Neural cell (in vitro differentiated cells): ENCODE measurements around the gene PHYHIPL. TPM values are rescaled to one million over a fixed set of nuclear protein-coding genes. Genes with fewer than 3 reads are reported as not detected.
A peak's percentile ranks its signal among the peaks of the same experiment; 100 is the strongest.

Experiments
- H2AFZ ChIP-seq: fragments of 200-600, 300-800 bp; sonication (generic), shearing (Covaris generic); 2 replicates; pipeline ENCODE4 v1.6.0; 2014; ENCODE audit warnings: low read depth, mild to moderate bottlenecking, antibody characterized with exemption, low read length, moderate library complexity
- H3F3A ChIP-seq: fragments of 200-600 bp; shearing (Covaris generic); 2 replicates; pipeline ENCODE4 v1.6.1; 2016; ENCODE audit warnings: mild to moderate bottlenecking, moderate library complexity, mixed read lengths, antibody characterized with exemption, low read length; ENCODE audit not compliant: insufficient read depth, poor library complexity, severe bottlenecking
- H3K27ac ChIP-seq: fragments of 200-600, 300-800 bp; sonication (generic), shearing (Covaris generic); 2 replicates; pipeline ENCODE4 v1.5.1; 2014; ENCODE audit warnings: mild to moderate bottlenecking, low read length, moderate library complexity
- H3K27me3 ChIP-seq: fragments of 300-800, 200-600 bp; sonication (generic), shearing (Covaris generic); 2 replicates; pipeline ENCODE4 v1.6.0; 2014; ENCODE audit warnings: mild to moderate bottlenecking, low read depth, low read length, moderate library complexity; ENCODE audit not compliant: insufficient read depth
- H3K36me3 ChIP-seq: fragments of 300-800, 200-600 bp; sonication (generic), shearing (Covaris generic); 2 replicates; pipeline ENCODE4 v1.5.1; 2014; ENCODE audit warnings: mild to moderate bottlenecking, antibody characterized with exemption, low read length, moderate library complexity; ENCODE audit not compliant: insufficient read depth
- H3K4me2 ChIP-seq: fragments of 300-800, 200-600 bp; sonication (generic), shearing (Covaris generic); 2 replicates; pipeline ENCODE4 v1.6.0; 2014; ENCODE audit warnings: mild to moderate bottlenecking, low read length
- H3K4me3 ChIP-seq: fragments of 300-800, 200-600 bp; sonication (generic), shearing (Covaris generic); 2 replicates; pipeline ENCODE4 v1.5.1; 2014; ENCODE audit warnings: mild to moderate bottlenecking, low read length, moderate library complexity
- H3K79me2 ChIP-seq: fragments of 200-600 bp; shearing (Covaris generic); replicated peaks from 2 replicates; pipeline ENCODE4 v1.6.0; 2014; ENCODE audit warnings: mild to moderate bottlenecking, low read length, moderate library complexity; ENCODE audit not compliant: insufficient read depth
- H3K9ac ChIP-seq: fragments of 300-800, 200-600 bp; sonication (generic), shearing (Covaris generic); 2 replicates; pipeline ENCODE4 v1.6.1; 2016; ENCODE audit warnings: mild to moderate bottlenecking, low read length, mixed read lengths
- H3K9me2 ChIP-seq: fragments of 200-600 bp; shearing (Covaris generic); 2 replicates; pipeline ENCODE4 v1.6.1; 2016; ENCODE audit warnings: mild to moderate bottlenecking, low read length, mixed read lengths; ENCODE audit not compliant: insufficient read depth
- H3K9me3 ChIP-seq: fragments of 200-600, 300-800 bp; sonication (generic), shearing (Covaris generic); 2 replicates; pipeline ENCODE4 v1.6.1; 2016; ENCODE audit warnings: mild to moderate bottlenecking, mixed run types, low read length, moderate library complexity, mixed read lengths
- H4K20me1 ChIP-seq: fragments of 200-600 bp; shearing (Covaris generic); 2 replicates; pipeline ENCODE4 v1.6.1; 2016; ENCODE audit warnings: mild to moderate bottlenecking, mixed run types; ENCODE audit not compliant: insufficient read depth
- EP300 ChIP-seq: fragments of 450-650 bp; conservative IDR thresholded peaks from 2 replicates; pipeline ENCODE4 v1.6.1; 2014; ENCODE audit warnings: antibody characterized with exemption, mild to moderate bottlenecking, moderate library complexity; ENCODE audit not compliant: poor library complexity, severe bottlenecking
- EZH2 ChIP-seq: fragments of 200-600, 300-800 bp; shearing (Covaris generic), sonication (generic); IDR thresholded peaks from 2 replicates; pipeline ENCODE4 v1.6.1; 2014; ENCODE audit warnings: antibody characterized with exemption, low read length, borderline replicate concordance, mild to moderate bottlenecking; ENCODE audit not compliant: insufficient read depth, poor library complexity, severe bottlenecking
- RAD21 ChIP-seq: fragments of 450-650 bp; conservative IDR thresholded peaks from 2 replicates; pipeline ENCODE4 v1.6.1; 2014; ENCODE audit warnings: antibody characterized with exemption, mild to moderate bottlenecking, moderate library complexity
- SMC3 ChIP-seq: fragments of 450-650 bp; conservative IDR thresholded peaks from 2 replicates; pipeline ENCODE4 v1.6.1; 2014; ENCODE audit warnings: antibody characterized with exemption, mild to moderate bottlenecking, moderate library complexity; ENCODE audit not compliant: poor library complexity
- TAF1 ChIP-seq: IDR thresholded peaks from 2 replicates; pipeline ENCODE4 v1.6.1; 2012; ENCODE audit warnings: low read depth
- polyA plus RNA-seq: library from polyadenylated mRNA; depleted of rRNA; stranded (reverse); fragments of >200 nt; gene quantifications from 2 replicates; pipeline ENCODE4 v1.2.3, GENCODE V29; 2014
- TF ChIP-seq, protein P1 (sequence below): fragments of 450-650 bp; IDR thresholded peaks from 2 replicates; pipeline ENCODE4 v1.5.1; 2014; ENCODE audit warnings: antibody characterized with exemption, mild to moderate bottlenecking, moderate library complexity; ENCODE audit not compliant: poor library complexity, severe bottlenecking
- TF ChIP-seq, protein P2 (sequence below): IDR thresholded peaks from 2 replicates; pipeline ENCODE4 v1.6.1; 2012; ENCODE audit warnings: borderline replicate concordance

The PHYHIPL gene
- polyA plus RNA-seq, 1 donor from 2014 or later = 33.9 TPM

DNA sequence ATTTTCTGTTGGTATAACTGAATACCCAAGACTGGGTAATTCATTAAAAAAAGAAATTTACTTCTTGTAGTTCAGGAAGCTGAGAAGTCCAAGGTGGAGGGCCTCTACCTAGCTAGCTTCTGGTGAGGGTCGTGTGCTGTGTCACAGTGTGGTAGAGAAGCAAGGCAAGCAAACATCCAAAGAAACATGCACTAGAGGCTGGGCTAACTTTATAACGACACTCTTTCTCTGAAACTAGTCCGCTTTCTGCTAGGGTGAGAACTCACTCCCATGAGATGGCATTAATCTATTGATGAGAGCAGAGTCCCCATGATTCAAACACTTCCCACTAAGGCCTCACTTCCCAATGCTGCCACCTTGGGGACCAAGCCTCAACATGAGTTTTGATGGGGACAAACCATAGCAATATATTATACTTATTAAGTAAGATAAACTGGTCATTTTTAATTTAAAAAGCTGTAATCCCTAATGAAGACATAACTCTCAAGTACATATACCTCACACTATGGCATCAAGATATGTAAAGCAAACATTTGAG is 50.8 kb downstream of the PHYHIPL start:
- Histone ChIP-seq H4K20me1 (no peaks in the 10 kb centered on the region), H3K9me2 (no peaks in the 10 kb centered on the region), H3K36me3 (no peaks in the 10 kb centered on the region), H2AFZ (no peak overlapping the region), H3K79me2 (peaks cover 67% of the 10 kb centered on the region), H3F3A (peaks cover 4% of the 10 kb centered on the region), H3K27ac (no peak overlapping the region), H3K9ac (no peak overlapping the region), H3K27me3 (no peaks in the 10 kb centered on the region), H3K4me2 (no peak overlapping the region), H3K4me3 (no peak overlapping the region), H3K9me3 (no peaks in the 10 kb centered on the region)
- TF ChIP-seq EZH2 = no peak
- TF ChIP-seq SMC3 = no peak
- TF ChIP-seq, protein P1, sequence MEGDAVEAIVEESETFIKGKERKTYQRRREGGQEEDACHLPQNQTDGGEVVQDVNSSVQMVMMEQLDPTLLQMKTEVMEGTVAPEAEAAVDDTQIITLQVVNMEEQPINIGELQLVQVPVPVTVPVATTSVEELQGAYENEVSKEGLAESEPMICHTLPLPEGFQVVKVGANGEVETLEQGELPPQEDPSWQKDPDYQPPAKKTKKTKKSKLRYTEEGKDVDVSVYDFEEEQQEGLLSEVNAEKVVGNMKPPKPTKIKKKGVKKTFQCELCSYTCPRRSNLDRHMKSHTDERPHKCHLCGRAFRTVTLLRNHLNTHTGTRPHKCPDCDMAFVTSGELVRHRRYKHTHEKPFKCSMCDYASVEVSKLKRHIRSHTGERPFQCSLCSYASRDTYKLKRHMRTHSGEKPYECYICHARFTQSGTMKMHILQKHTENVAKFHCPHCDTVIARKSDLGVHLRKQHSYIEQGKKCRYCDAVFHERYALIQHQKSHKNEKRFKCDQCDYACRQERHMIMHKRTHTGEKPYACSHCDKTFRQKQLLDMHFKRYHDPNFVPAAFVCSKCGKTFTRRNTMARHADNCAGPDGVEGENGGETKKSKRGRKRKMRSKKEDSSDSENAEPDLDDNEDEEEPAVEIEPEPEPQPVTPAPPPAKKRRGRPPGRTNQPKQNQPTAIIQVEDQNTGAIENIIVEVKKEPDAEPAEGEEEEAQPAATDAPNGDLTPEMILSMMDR = no peak

DNA sequence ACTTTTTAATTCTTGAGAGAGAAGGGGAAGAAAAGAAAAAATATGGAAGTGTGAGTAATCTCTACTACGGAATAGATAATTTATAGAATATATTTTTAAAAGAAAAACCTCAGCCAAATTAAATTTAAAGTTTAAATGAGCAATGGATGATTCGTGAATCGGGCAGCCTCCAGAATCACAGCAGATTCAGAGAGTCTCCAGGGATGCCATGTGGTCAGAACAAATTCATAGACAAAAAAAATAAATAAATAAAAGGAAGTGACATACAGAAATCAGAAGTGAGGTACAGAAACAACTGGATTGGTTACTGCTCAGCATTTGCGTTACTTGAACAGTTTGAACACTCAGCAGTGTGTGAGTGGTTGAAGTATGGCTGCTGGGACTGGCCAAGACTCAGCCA is 53.0 kb downstream of the PHYHIPL start:
- Histone ChIP-seq H3K36me3 (no peaks in the 10 kb centered on the region), H3K9ac (no peak overlapping the region), H3K27me3 (no peaks in the 10 kb centered on the region), H3F3A (peaks cover 4% of the 10 kb centered on the region), H2AFZ (no peak overlapping the region), H4K20me1 (no peaks in the 10 kb centered on the region), H3K4me2 (no peak overlapping the region), H3K27ac (no peak overlapping the region), H3K4me3 (no peak overlapping the region), H3K9me3 (no peaks in the 10 kb centered on the region), H3K9me2 (no peaks in the 10 kb centered on the region), H3K79me2 (peaks cover 61% of the 10 kb centered on the region)
- TF ChIP-seq EP300 (no peak), EZH2 (no peak), TAF1 (no peak), SMC3 (no peak)

DNA sequence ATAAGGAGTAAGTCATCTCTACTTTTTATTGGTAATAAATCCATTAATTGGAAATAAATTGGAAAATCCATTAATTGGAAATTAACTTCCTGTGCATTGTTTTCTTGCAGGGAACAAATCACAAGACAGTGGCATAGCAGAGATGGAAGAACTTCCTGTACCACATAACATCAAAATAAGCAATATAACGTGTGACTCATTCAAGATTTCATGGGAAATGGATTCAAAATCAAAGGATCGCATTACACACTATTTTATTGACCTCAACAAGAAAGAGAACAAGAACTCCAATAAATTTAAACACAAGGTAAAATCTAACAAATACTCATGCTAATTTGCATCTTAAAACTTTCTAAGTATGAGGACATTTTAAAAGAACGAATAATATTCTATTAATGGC is 57.8 kb downstream of the PHYHIPL start:
- H3K9ac ChIP-seq = no peak overlapping the region
- no peak overlapping the region for H3K4me2 ChIP-seq
- H3K79me2 ChIP-seq = peaks cover 36% of the 10 kb centered on the region
- no peak overlapping the region for H3K4me3 ChIP-seq
- H3K27ac ChIP-seq = no peak overlapping the region
- H3K9me3 ChIP-seq = no peaks in the 10 kb centered on the region
- H3K36me3 ChIP-seq = peaks cover 6% of the 10 kb centered on the region
- no peaks in the 10 kb centered on the region for H3K9me2 ChIP-seq
- H4K20me1 ChIP-seq = no peaks in the 10 kb centered on the region
- no peak overlapping the region for H2AFZ ChIP-seq
- no peaks in the 10 kb centered on the region for H3F3A ChIP-seq
- no peaks in the 10 kb centered on the region for H3K27me3 ChIP-seq
- no peak for TF ChIP-seq SMC3
- TF ChIP-seq EP300 = no peak
- TF ChIP-seq RAD21 = no peak

DNA sequence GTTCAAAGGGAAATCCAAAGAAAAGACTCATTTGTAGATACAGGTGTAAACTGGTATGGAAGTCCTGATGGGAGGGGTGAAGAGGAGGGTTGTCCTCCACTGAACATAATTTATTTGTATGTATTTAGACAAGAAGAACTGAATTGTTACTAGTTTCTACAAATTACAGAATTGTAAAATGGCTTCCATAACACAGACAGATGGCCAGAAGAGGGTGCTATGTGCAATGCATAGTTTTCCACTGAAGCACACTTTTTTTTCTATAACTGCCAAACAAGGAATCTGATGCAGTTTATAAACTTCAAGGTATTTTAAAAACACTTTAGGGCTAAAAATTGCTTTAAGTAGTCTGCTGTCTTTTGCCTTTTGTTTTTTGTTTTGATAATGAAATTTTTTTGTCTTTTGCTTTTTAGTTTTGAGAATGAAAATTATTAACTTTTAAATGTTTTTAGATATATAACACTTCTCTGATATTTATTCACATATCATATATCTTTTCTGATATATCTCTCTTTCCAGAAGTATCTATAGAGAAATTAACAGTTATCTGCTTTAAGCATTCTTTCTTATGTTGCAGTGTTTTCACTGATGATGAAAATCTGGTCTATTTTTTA is 58.5 kb downstream of the PHYHIPL start:
- Histone ChIP-seq H3K27ac (no peak overlapping the region), H3K36me3 (peaks cover 6% of the 10 kb centered on the region), H3K9me3 (no peaks in the 10 kb centered on the region), H3K27me3 (no peaks in the 10 kb centered on the region), H3F3A (no peaks in the 10 kb centered on the region), H2AFZ (no peak overlapping the region), H3K4me2 (no peak overlapping the region), H3K9me2 (no peaks in the 10 kb centered on the region), H3K9ac (no peak overlapping the region), H4K20me1 (no peaks in the 10 kb centered on the region), H3K4me3 (no peak overlapping the region), H3K79me2 (peaks cover 29% of the 10 kb centered on the region)
- TF ChIP-seq SMC3 (peak; percentile 74), TAF1 (no peak), EZH2 (no peak), RAD21 (peak; percentile 68)
- TF ChIP-seq, protein P2, sequence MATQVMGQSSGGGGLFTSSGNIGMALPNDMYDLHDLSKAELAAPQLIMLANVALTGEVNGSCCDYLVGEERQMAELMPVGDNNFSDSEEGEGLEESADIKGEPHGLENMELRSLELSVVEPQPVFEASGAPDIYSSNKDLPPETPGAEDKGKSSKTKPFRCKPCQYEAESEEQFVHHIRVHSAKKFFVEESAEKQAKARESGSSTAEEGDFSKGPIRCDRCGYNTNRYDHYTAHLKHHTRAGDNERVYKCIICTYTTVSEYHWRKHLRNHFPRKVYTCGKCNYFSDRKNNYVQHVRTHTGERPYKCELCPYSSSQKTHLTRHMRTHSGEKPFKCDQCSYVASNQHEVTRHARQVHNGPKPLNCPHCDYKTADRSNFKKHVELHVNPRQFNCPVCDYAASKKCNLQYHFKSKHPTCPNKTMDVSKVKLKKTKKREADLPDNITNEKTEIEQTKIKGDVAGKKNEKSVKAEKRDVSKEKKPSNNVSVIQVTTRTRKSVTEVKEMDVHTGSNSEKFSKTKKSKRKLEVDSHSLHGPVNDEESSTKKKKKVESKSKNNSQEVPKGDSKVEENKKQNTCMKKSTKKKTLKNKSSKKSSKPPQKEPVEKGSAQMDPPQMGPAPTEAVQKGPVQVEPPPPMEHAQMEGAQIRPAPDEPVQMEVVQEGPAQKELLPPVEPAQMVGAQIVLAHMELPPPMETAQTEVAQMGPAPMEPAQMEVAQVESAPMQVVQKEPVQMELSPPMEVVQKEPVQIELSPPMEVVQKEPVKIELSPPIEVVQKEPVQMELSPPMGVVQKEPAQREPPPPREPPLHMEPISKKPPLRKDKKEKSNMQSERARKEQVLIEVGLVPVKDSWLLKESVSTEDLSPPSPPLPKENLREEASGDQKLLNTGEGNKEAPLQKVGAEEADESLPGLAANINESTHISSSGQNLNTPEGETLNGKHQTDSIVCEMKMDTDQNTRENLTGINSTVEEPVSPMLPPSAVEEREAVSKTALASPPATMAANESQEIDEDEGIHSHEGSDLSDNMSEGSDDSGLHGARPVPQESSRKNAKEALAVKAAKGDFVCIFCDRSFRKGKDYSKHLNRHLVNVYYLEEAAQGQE = no peak
- TF ChIP-seq, protein P1 = peak; percentile 71
